ENCODE measurements around the gene OLFML3. TPM values are rescaled to one million over a fixed set of nuclear protein-coding genes. Genes with fewer than 3 reads are reported as not detected.

The OLFML3 gene
- total RNA-seq, 1 experiment from 2014 or later, result 319 TPM

DNA sequence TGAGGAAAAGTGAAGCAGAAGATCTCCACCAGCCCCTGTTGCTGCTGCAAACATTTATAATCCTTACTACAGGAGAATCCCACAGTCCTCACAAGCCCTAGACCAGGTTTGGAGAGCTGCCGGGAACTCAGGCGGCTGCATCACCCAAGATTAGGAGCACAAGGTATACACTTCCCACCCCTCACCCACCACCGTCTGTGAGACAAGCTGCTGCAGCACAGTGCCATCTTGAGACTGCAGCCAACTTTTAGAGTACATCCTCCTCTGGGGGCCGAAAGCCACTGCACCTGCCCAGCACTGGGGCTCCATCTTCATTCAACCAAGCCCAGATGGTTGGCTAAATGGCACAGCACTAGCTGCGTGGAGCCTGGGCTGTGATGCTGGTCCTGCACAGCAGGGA is 13.8 kb downstream of the OLFML3 start:
- ChIA-PET CTCF (no interaction called here), POLR2A (ENCODE audit: low non-redundant PET) (interaction anchor here (0.6 kb wide), 1 partner anchor 1059 kb away, joined by 3 read pairs; no protein-coding TSS in a partner anchor)
- intact Hi-C loops (cut with micrococcal nuclease; ENCODE audit: unreplicated experiment), result no loop called here
- Histone ChIP-seq H3K27me3 (replicated peaks; ENCODE audit: insufficient read depth, low read depth, low read length, poor library complexity) (no peaks in the 10 kb centered on the region), H3K4me3 (ENCODE audit: low read depth, low read length, poor library complexity, severe bottlenecking) (no peak overlapping the region), H3K36me3 (ENCODE audit: insufficient read depth, low read length, poor library complexity, severe bottlenecking) (no peaks in the 10 kb centered on the region), H3K27ac (ENCODE audit: low read depth, low read length, poor library complexity, severe bottlenecking) (no peak overlapping the region), H3K9me3 (ENCODE audit: low read depth, low read length, poor library complexity, severe bottlenecking) (peaks cover 14% of the 10 kb centered on the region), H3K4me1 (ENCODE audit: insufficient read depth, low read length, poor library complexity, severe bottlenecking) (peaks cover 2% of the 10 kb centered on the region)
- TF ChIP-seq EZH2 (IDR thresholded peaks at IDR 0.05; ENCODE audit: borderline replicate concordance, low read depth, low read length, poor library complexity, severe bottlenecking), result no peak
- TF ChIP-seq, protein P1, sequence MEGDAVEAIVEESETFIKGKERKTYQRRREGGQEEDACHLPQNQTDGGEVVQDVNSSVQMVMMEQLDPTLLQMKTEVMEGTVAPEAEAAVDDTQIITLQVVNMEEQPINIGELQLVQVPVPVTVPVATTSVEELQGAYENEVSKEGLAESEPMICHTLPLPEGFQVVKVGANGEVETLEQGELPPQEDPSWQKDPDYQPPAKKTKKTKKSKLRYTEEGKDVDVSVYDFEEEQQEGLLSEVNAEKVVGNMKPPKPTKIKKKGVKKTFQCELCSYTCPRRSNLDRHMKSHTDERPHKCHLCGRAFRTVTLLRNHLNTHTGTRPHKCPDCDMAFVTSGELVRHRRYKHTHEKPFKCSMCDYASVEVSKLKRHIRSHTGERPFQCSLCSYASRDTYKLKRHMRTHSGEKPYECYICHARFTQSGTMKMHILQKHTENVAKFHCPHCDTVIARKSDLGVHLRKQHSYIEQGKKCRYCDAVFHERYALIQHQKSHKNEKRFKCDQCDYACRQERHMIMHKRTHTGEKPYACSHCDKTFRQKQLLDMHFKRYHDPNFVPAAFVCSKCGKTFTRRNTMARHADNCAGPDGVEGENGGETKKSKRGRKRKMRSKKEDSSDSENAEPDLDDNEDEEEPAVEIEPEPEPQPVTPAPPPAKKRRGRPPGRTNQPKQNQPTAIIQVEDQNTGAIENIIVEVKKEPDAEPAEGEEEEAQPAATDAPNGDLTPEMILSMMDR (conservative IDR thresholded peaks at IDR 0.05; ENCODE audit: low read depth, low read length), result no peak
- BruUV-seq (replicated peaks), result no TSS peak
- DNase-seq (ENCODE audit: low spot score), result no peak

GRCh38 chr1:113993766-113994165 is 14.5 kb downstream of the OLFML3 start:
- Histone ChIP-seq H3K36me3 (ENCODE audit: insufficient read depth, low read length, poor library complexity, severe bottlenecking) (no peaks in the 10 kb centered on the region), H3K27me3 (replicated peaks; ENCODE audit: insufficient read depth, low read depth, low read length, poor library complexity) (no peaks in the 10 kb centered on the region), H3K27ac (ENCODE audit: low read depth, low read length, poor library complexity, severe bottlenecking) (no peak overlapping the region), H3K4me3 (ENCODE audit: low read depth, low read length, poor library complexity, severe bottlenecking) (no peak overlapping the region), H3K4me1 (ENCODE audit: insufficient read depth, low read length, poor library complexity, severe bottlenecking) (peaks cover 4% of the 10 kb centered on the region), H3K9me3 (ENCODE audit: low read depth, low read length, poor library complexity, severe bottlenecking) (peaks cover 14% of the 10 kb centered on the region)
- TF ChIP-seq EZH2 (IDR thresholded peaks at IDR 0.05; ENCODE audit: borderline replicate concordance, low read depth, low read length, poor library complexity, severe bottlenecking), result no peak
- TF ChIP-seq, protein P1 (conservative IDR thresholded peaks at IDR 0.05; ENCODE audit: low read depth, low read length), result no peak
- no peak for DNase-seq (ENCODE audit: low spot score)
- ChIA-PET POLR2A (ENCODE audit: low non-redundant PET) (interaction anchor here (0.6 kb wide), 1 partner anchor 1058 kb away, joined by 3 read pairs; no protein-coding TSS in a partner anchor), CTCF (no interaction called here)
- intact Hi-C loops (cut with micrococcal nuclease; ENCODE audit: unreplicated experiment), result no loop called here
- BruUV-seq (replicated peaks), result no TSS peak

DNA sequence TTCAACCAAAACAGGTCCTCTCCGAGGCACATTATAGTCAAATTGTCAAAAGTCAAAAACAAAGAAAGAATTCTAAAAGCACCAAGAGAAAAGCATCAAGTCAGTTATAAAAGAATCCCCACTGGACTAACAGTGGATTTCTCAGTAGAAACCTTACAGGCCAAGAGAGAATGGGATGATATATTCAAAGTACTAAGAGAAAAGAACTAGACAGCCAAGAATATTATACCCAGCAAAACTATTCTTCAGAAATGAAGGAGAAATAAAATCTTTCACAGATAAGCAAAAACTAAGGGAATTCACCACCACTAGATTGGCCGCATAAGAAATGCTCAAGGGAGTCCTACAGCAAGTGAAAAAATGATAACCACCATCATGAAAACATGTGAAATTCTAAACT is 16.1 kb downstream of the OLFML3 start:
- Histone ChIP-seq H3K9me3 (ENCODE audit: low read depth, low read length, poor library complexity, severe bottlenecking) (peaks cover 14% of the 10 kb centered on the region), H3K27ac (ENCODE audit: low read depth, low read length, poor library complexity, severe bottlenecking) (no peak overlapping the region), H3K4me3 (ENCODE audit: low read depth, low read length, poor library complexity, severe bottlenecking) (no peak overlapping the region), H3K36me3 (ENCODE audit: insufficient read depth, low read length, poor library complexity, severe bottlenecking) (no peaks in the 10 kb centered on the region), H3K4me1 (ENCODE audit: insufficient read depth, low read length, poor library complexity, severe bottlenecking) (peaks cover 4% of the 10 kb centered on the region), H3K27me3 (replicated peaks; ENCODE audit: insufficient read depth, low read depth, low read length, poor library complexity) (no peaks in the 10 kb centered on the region)
- intact Hi-C loops (cut with micrococcal nuclease; ENCODE audit: unreplicated experiment), result no loop called here
- no peak for DNase-seq (ENCODE audit: low spot score)
- ChIA-PET CTCF (interaction anchor here (0.7 kb wide), 1 partner anchor 767 kb away, joined by 5 read pairs; no protein-coding TSS in a partner anchor), POLR2A (ENCODE audit: low non-redundant PET) (no interaction called here)
- TF ChIP-seq, protein P1 (conservative IDR thresholded peaks at IDR 0.05; ENCODE audit: low read depth, low read length), result no peak
- no peak for TF ChIP-seq EZH2 (IDR thresholded peaks at IDR 0.05; ENCODE audit: borderline replicate concordance, low read depth, low read length, poor library complexity, severe bottlenecking)
- BruUV-seq (replicated peaks), result no TSS peak
